IPS DF 19.7 (cell line): ENCODE measurements around the gene DDR2.
"Not testable (repeated sequence)": the region's sequence is repeated elsewhere in the genome, so short reads cannot be mapped to it uniquely, and the experiment has no call there.

Source experiments
- DNase-seq: peaks from one replicate; pipeline ENCODE4 v3.0.0-alpha.2; 2013; ENCODE audit warnings: low read depth, low spot score

The DDR2 gene

DNA sequence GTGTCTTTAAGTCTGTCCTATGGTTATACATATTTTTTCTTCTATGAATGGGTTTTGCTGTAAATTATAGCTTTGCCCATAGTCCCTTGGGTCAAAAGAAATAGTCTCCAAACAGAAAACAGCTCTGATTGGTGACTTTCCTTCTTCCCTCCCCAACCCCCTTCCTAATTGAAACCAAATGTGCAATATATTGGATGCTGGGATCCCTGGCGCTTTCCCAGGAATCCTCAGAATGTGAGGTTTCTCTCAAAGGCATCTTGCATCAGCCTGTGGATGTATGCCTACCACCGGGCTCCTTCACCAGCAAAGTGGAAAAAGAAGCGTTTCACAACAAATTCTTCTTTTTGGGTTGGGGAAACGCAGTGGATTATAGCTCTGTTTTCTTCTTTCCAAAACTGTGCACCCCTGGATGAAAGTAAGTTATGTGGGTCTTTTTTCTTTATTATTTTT lies at the start of gene DDR2:
Gene DDR2, plus strand, starts transcription at position 248 of the 450 bp plus-strand sequence. CDS start 86,600 bp downstream, outside the sequence.
- no peak for DNase-seq

DNA sequence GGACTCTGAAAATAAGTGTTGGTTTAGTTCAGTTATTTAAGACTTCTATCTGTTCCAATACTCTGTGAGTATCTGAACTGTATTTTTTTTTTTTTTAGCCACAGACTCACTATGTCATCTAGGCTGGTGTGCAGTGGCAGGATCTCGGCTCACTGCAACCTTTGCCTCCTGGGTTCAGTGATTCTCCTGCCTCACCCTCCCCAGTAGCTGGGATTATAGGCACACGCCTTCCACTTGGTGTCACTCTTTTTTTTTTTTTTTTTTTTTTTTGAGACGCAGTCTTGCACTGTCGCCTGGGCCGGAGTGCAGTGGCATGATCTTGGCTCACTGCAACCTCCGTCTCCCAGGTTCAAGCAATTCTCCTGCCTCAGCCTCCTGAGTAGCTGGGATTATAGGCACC lies 49.4 kb upstream of the DDR2 start:
- DNase-seq = not testable (repeated sequence)

DNA sequence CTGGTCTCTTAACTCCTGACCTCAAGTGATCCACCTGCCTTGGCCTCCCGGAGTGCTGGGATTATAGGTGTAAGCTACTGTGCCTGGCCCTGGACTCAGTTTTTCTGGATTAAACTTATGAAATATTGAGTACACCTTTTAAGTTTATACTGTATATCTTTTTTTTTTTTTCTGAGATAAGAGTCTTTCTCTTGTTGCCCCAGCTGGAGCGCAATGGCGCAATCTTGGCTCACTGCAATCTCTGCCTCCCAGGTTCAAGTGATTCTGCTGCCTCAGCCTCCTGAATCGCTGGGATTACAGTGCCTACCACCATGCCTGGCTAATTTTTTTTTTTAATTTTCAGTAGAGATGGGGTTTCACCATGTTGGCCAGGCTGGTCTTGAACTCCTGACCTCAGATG lies 47.2 kb upstream of the DDR2 start:
- not testable (repeated sequence) for DNase-seq

DNA sequence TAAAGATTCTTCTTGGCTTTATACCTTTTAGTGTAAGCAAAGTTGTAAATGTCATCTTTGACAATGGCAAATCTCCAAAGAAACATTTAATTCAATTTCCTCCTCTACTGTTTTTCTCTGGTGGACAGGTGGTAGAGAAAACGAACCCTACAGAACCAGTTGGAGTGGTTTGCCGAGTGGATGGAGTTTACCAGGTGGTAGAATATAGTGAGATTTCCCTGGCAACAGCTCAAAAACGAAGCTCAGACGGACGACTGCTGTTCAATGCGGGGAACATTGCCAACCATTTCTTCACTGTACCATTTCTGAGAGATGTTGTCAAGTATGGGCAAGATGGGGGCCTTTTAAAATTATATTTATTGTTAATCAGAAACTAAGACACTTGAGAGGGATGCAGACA lies 44.9 kb upstream of the DDR2 start:
- DNase-seq = no peak

DNA sequence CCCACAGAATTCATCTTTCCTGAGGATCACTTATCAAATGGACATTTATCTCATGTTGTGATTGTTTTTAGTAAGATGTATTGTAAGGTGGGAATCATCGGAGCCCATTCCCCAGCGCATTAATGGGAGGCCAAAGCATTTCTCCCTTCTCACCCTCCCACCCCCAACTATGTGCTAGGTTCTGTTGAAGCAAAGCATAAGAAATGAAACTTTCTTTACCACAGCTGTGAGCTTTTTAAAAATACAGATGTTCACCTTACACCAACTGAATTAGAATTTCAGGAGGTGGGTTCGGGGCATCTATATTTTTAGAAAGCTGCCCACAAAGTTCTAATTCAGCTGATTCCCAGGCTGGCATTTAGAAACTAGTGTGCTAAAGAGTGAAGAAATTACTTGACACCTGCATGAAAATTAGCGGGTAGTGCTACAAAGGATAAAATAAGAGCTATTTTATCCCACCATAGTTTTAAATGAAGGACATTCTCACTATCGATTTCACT lies 44.5 kb upstream of the DDR2 start:
- DNase-seq = no peak

DNA sequence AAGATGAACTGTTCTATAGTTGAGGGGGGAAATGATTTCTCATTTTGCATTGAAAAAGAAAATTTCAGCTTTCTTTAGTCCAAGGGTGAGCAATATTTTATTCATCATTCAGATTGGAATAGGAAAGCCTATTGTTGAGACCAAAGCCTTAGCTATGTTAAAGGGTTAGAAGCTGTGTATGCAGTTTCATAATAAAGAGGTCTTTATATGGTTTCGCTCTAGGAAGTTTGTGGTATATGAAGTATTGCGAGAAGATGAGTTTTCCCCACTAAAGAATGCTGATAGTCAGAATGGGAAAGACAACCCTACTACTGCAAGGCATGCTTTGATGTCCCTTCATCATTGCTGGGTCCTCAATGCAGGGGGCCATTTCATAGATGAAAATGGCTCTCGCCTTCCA lies 42.2 kb upstream of the DDR2 start:
- DNase-seq = no peak

DNA sequence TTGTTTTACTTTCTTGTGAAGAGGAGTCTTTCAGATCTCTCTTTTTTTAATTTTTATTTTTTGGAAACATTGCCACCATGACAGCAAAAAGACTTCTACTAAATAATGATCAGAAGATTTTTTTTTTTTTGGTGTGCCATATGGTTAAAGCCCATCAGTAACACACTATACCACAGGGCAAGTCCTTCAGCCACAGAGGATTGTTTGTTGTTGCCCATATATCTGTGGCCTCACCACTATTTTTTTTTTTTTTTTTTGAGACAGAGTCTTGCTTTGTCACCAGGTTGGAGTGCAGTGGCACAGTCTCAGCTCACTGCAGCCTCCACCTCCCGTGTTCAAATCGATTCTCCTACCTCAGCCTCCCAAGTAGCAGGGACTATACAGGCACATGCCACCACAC lies 41.6 kb upstream of the DDR2 start:
- no peak for DNase-seq

DNA sequence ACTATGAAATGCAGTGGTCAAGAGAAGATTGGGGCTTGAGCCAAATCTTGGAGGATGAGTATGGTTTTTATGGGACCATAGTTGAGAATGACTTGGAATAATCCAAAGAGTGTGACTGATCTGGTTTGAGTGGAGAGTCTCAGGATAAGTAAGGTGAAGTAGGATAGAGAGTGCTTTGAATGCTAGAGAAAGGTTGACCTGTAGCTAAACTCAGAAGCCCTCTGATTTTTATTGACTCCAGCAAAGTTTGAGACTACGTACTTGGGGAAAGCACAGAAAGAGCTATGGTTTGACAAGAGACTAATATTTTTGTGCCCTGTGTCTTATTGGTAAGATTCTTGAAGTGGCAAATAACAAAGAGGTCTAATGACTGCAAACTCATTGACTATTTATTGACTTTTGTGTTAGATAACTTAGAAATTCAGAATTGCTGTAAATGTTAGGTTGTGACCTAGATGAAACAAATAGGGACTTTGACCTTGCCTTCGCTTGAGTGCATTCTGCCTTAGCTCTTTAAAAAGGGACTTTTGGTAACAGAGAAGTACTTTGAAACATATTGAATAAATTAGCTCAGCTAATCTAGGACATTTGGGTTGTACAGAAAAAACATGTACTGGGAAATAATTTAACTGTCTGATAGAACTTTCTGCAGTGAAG lies 35.6 kb upstream of the DDR2 start:
- no peak for DNase-seq

DNA sequence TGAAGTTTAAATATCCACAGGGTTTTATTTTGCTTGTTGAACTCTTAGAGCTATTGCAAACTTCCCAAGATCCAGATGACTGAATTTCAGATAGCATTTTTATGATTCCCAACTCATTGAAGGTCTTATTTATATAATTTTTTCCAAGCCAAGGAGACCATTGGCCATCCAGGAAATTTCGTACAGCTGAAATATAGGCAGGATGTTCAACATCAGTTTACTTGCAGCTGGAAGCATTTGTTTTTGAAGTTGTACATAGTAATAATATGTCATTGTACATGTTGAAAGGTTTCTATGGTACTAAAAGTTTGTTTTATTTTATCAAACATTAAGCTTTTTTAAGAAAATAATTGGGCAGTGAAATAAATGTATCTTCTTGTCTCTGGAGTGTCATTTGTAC lies 32.8 kb upstream of the DDR2 start:
- no peak for DNase-seq

DNA sequence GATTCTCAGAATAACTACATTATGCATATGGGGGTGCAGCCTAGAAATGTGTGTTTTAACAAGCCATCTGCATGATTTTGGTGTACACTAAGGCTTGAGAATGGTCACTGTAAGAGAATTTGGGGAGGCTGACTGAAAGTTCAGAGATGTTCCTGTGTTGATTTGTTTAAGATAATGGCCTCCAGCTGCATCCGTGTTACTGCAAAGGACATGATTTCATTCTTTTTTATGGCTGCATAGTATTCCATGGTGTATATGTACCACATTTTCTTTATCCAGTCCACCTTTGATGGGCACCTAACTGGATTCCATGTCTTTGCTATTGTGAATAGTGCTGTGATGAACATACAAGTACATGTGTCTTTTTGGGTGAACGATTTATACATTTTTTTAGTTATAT lies 29.1 kb upstream of the DDR2 start:
- not testable (repeated sequence) for DNase-seq

DNA sequence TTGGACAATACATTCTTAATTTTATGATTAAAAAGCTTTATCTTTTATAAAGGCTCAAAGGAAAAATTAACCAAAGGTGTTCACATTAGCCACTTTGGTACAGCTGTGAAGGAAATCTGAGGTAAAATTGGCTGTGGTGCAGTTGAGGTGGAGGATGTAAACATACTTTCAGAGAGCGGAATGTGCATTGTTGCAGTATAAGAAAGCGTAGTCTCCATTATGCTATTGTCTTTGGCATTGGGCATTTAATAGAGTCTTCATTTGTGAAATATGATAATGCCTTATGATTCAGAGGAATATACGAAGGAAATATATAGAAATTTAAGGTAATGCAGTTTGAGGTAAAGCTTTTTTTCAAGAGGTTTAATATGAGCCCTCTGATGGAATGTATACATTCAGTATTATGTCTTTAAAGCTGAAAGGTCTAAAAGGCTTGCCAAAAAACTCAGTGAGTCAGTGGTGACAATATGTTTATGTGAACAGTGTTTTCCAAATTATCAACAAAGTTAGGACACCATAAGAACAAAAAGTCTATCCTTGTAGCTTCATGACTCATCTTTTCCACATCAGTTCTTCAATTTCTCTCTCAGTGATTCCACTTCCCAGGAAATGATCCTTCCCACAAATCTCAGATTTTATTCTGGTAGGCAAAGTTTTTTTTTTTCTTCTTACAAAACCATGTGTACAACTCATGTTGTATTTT lies 26.9 kb upstream of the DDR2 start:
- DNase-seq = no peak

DNA sequence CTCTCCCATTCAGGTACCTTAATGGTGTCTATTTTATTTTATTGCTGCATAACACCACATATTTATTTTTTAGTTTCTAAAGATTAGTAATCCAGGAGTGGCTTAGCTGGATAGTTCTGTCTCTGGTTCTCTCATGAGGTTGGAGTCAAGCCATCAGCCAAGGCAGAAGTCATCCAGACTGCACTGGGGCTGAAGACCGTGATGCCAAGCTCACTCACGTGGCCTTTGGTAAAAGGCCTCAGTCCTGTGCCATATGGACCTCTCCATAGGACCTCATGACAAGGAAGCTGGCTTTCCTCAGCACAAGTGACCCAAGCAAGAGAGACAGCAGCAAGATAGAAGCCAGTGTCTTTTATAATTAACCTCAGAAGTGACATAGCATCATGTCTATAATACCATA lies 23.0 kb upstream of the DDR2 start:
- no peak for DNase-seq

DNA sequence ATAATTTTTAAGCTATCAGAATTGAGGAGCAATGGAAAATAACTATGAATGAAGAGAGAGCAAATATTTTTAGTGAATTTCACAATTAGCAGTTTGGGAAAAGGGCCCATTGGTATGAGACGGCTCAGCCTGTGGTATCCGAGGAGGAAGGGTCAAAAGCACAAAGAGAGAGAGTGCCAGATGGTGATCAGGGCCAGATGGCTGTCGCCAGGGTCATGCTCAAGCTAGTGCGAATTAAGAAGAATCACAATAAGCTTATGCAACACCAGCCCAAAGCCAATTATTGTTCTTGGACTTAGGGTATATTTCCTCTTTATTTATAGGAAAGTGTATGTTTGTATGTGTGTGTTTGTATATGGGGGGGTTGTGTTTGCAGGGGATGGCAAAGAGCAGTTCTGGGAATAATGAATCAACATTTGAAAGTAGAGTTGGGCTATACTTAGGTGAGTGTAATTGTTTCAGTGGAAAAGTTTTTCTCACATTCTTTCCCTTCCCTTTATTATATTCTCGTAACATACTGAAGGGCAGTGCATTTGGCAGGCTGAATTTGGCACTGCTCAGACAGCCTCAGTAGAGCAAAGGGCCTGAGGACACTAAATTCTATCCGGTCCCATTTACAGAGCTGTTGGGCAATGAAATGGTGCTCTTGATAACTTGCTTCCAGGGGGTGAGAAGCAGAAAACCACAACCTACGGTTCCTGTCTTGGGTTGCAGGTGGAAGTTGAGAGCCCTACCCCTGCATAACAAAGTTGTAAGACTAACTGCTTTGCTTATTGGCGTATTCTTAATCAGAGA lies 19.5 kb upstream of the DDR2 start:
- DNase-seq = no peak

DNA sequence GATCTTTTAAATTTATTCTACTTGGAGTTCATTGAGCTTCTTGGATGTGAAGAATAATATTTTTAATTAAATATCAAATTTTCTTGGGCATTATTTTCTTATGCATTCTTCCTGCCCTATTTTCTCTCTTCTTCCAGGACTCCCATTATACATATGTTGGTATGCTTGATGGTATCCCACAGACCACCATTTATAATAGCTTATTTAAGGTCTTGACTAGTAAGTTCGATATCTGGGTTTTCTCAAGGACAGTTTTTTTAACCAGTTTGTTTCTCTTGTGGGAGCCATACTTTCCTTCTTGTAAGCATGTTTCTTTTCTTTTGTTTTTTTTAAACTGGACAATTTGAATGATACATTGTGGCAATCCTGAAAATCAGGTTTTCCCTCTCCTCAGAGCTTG lies 15.4 kb upstream of the DDR2 start:
- no peak for DNase-seq

DNA sequence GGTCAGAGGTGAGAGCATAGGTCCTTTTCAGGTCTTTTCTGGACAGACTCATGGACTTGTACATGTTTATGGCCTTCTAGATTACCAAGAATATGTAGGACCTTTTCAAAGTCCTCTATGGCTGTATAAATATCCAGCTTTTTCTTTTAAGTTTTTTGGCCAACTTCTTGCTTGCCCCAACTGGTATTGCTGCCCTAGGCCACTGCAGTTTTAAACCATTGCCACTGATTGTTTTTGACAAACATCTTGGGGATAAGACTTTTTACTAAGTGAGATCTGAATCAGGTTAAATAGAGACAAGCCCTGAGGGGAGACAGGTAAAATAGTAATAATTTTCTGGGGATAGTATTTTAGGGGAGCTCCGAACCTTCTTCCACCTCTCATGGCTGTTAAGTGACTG lies 14.8 kb upstream of the DDR2 start:
- no peak for DNase-seq

DNA sequence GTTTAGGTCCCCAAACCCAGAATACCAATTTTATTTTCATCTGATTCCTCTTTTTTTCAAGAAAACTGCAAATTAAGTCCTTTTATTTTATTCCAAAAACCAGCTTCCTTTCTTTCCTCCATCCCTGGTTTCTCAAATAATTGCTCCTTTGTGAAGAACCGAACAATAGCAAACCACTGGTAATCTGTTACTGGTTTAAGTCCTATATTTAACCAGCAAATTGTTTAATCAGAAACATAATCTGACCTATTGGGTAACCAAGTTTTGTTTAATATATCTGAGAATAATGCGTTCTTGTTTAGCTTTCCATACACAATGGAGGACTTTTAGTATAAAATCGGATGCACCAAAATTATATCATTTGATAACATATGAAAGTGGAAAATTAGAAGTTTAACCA lies 13.2 kb upstream of the DDR2 start:
- no peak for DNase-seq

DNA sequence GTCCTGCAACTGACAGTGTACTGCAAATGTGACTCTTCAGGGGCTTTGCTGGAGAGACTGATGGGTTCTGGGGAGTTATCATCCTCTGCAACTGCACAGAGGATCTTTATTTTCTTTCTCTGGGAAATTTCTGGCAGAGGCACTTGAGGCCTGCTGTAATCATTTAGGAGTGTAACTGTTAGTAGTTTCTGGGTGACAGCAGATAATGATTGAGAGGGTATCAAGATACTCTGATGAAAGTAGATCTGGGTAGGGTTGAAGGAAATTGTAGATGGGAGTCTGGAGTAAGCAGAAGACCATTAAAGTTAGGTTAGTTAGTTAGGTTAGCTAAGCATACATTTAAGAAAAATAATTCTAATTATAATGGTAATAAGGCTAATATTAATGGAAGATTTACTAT lies 11.0 kb upstream of the DDR2 start:
- DNase-seq = no peak

DNA sequence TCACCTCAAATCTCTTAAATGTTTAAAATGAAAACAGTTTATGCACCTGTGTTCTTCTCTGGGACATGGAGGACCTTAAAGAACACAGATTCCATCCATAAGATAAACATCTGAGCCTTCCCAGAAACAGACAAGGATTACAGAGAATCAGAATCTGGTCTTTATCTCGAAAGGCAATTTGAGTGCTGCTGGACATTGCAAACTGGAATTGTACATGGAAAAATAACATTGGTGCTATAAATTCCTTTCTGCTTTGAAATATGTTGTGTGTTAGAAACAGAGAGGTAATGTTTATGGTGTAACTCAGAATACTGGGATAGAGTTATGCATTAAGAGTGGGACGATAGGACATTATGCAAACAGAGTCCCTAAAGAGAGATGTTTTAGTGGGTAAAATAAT lies 6.6 kb upstream of the DDR2 start:
- DNase-seq = no peak

DNA sequence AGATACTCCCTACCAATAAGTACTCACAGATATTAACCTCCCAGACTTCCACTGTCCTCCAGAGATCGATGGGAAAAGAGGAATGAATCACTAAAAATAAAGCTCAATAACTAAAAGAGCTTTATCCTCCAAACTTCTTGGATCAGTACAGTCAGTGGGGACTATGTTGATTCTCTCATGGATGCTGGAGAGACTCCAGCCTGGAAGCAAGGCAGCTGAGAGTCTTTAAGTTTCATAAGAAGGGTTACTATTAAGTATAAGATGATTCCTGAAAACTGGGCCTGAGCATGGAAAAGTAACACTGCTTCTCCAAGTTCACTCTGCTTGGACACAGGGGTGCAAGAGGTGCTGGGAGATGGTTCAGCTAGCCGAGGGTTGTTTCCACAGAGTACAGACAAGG lies 6.2 kb upstream of the DDR2 start:
- no peak for DNase-seq

DNA sequence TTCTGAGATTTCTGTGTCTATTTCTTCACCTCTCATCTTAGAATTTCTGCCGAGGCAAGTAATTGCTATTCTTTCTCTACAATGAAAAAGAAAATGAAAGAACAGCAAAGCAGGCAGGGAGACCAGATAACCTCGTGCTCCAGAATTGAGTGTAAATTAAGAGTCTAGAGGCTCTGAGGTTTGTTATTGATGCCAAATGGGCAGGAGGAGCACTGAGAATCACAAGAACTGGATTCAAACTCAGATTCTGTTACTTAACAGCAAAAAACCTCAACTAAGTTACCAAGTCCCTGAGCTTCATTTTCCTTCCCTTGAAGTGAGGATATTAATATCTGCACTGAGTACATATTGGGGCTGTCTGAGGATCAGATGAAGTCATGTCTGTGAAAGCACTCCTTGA lies 5.5 kb upstream of the DDR2 start:
- no peak for DNase-seq

DNA sequence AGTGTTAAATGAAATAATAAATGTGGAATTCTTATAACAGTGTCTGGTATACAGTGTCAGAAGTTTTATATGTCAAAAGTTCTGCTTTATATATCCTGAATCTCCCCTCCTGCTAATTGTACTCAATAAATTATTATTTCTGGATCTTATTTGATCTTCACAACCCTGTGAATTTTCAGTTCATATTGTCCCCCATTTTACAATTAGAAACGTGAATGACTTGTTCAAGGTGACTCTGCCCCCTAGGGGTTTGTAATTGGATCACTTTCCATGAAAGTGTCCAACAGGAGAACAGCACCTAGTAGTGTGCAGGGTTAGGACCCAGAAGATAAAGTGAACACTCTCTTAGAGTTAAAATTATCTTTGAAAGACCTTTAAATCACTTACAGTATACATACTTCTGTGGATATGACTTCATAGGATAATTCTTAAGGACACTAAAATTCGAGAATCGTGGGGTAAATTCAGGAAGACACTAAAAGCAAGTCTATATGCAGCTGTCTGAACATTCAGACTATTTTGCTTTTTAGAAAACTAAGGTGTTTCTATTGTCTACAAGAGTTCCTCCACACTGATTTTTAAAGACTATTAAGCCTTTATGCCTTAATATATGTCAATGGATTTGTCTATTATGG lies 4.5 kb upstream of the DDR2 start:
- DNase-seq = no peak

DNA sequence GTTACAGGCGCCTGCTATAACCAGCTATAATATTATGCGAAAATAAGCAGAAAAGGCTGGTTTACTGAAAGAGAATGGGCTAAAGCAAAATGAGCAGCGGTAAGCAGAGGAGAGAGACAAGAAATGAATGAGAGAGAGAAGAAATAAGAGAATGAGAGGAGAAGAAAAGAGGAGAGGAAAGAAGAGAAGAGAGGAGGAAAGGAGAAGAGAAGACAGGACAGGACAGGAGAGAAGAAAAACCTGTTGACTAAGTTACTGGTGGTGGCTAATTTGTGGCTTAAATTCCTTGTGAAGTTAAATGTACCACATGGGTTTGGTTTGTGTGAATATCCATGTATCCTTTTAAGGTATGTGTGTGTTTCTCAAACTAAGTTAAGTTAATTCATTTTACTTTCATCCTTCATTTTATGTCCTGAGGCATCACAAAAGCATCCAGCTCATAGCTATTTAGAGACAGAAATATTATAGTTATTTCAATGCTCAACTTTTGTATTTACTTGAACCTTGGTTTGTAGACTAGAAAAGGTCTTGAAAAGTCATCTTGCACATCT lies 3.1 kb upstream of the DDR2 start:
- no peak for DNase-seq
